ENCODE data around the gene TEDDM1.
"Not testable (repeated sequence)": the region's sequence is repeated elsewhere in the genome, so short reads cannot be mapped to it uniquely, and the experiment has no call there.

Gene TEDDM1, protein sequence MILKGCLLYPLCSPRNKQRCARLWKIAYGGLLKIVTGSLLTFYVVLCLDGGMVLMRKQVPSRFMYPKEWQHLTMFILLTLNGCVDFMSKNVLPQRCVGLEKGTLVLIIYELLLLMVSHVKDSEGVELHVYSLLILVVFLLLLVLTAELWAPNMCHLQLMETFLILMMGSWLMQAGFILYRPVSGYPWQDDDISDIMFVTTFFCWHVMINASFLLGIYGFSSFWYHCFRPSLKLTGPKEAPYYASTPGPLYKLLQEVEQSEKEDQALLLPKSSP

DNA sequence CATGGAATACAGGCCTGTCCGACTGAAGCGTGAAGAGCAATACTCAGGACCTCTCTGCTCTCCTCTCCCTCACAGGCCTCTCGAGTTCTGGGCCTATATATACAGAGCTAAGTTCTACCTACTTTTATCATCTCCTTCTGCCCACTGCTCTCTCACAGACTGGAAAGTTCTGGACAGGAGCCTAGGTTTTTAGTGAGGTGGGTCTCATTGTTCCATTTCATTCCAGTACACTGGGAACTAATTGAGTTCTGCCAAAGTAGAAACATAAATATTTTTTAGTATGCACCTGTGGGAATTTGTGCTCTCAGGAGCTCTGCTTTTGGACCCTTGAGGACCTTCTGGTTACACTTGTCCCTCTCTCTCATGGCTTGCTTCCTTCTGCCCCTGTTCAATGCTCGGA is at the start of gene TEDDM1:
Gene TEDDM1 (minus strand): TSS at position 101 of the 400 bp plus-strand sequence. CDS start 182 bp downstream, outside the sequence.
- H3K27ac ChIP-seq (ENCODE audit: low read length) = no peak within 1 kb of the TSS
- H3K9me3 ChIP-seq (ENCODE audit: insufficient read depth, low read length) = peaks cover 5% of the 10 kb centered on the region; the same call in 1 of the 2 replicates

DNA sequence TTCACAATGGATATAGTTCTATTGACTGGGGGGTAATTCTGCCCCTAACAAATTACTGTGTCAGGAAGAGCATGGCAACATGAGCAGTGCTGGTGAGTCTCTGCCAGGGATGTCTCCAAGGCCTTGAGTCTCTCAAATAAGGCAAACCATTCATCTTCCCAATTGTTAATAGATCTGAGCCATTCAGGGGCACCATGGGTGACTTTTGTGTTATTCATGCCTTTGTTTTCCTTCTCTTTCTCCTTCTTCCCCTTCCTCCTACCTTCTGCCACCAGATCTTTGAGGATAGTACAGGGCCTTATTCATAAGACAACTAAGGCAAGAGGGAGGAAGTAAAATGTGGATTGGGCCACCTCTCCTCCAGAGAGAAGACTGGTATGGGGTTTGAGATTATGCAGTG is 49.6 kb upstream of the TEDDM1 start, which contains the start of gene RGSL1:
Gene RGSL1 (plus strand): TSS at position 60 of the 400 bp plus-strand sequence. CDS start 20 bp downstream, at position 80.
- H3K4me1 ChIP-seq (ENCODE audit: low read length) = peaks cover 28% of the 10 kb centered on the region
- TF ChIP-seq, protein P1, sequence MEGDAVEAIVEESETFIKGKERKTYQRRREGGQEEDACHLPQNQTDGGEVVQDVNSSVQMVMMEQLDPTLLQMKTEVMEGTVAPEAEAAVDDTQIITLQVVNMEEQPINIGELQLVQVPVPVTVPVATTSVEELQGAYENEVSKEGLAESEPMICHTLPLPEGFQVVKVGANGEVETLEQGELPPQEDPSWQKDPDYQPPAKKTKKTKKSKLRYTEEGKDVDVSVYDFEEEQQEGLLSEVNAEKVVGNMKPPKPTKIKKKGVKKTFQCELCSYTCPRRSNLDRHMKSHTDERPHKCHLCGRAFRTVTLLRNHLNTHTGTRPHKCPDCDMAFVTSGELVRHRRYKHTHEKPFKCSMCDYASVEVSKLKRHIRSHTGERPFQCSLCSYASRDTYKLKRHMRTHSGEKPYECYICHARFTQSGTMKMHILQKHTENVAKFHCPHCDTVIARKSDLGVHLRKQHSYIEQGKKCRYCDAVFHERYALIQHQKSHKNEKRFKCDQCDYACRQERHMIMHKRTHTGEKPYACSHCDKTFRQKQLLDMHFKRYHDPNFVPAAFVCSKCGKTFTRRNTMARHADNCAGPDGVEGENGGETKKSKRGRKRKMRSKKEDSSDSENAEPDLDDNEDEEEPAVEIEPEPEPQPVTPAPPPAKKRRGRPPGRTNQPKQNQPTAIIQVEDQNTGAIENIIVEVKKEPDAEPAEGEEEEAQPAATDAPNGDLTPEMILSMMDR (IDR thresholded peaks at IDR 0.05; ENCODE audit: low read depth, low read length) = no peak
- TF ChIP-seq EZH2phosphoT487 (IDR thresholded peaks at IDR 0.05; ENCODE audit: low read depth) = no peak
- no peak within 1 kb of the TSS for H3K27ac ChIP-seq (ENCODE audit: low read length)
- H3K9ac ChIP-seq (ENCODE audit: low read length) = no peak within 1 kb of the TSS
- H3K27me3 ChIP-seq (ENCODE audit: low read depth, low read length) = peaks cover 6% of the 10 kb centered on the region; the same call in 1 of the 2 replicates
- no peak within 1 kb of the TSS for H2AFZ ChIP-seq (ENCODE audit: low read depth, low read length)
- no peaks in the 10 kb centered on the region for H3K36me3 ChIP-seq (replicated peaks; ENCODE audit: low read depth, low read length)
- no peaks in the 10 kb centered on the region for H3K9me3 ChIP-seq (ENCODE audit: insufficient read depth, low read length)
- no peaks in the 10 kb centered on the region for H4K20me1 ChIP-seq (ENCODE audit: insufficient read depth, low read length)
- H3K4me3 ChIP-seq (ENCODE audit: low read length) = no peak within 1 kb of the TSS
- no peak within 1 kb of the TSS for H3K4me2 ChIP-seq (ENCODE audit: low read length)
- no peaks in the 10 kb centered on the region for H3K79me2 ChIP-seq (ENCODE audit: low read length)

More for the DNA sequence above, at the start of gene TEDDM1:
- Histone ChIP-seq H3K79me2 (ENCODE audit: low read length) (no peaks in the 10 kb centered on the region), H2AFZ (ENCODE audit: low read depth, low read length) (no peak within 1 kb of the TSS), H3K4me1 (ENCODE audit: low read length) (peaks cover 28% of the 10 kb centered on the region), H3K36me3 (replicated peaks; ENCODE audit: low read depth, low read length) (no peaks in the 10 kb centered on the region), H3K27me3 (ENCODE audit: low read depth, low read length) (peaks cover 9% of the 10 kb centered on the region; the same call in 1 of the 2 replicates), H3K4me2 (ENCODE audit: low read length) (no peak within 1 kb of the TSS), H4K20me1 (ENCODE audit: insufficient read depth, low read length) (no peaks in the 10 kb centered on the region), H3K9ac (ENCODE audit: low read length) (no peak within 1 kb of the TSS), H3K4me3 (ENCODE audit: low read length) (no peak within 1 kb of the TSS)
- no peak for TF ChIP-seq EZH2phosphoT487 (IDR thresholded peaks at IDR 0.05; ENCODE audit: low read depth)
- TF ChIP-seq, protein P1 (IDR thresholded peaks at IDR 0.05; ENCODE audit: low read depth, low read length) = no peak

DNA sequence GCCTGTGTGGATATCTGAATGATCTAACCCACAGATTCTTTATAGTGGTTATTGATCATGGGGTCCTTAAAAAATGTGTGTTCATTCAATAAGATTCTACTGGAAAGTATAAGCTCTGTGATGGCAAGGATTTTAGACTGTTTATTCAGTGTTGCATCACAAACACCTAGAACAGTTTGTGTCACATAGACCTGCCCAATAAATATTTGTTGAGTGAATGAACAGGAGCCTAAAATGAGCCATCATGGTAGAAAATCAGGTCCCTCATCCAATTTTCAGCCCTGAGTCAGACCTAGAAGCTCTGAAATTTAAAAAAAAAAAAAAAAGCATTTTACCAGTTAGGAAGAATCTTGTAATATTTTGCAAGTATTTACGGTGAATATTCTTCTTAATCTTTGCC is 47.2 kb upstream of the TEDDM1 start:
- H3K9ac ChIP-seq (ENCODE audit: low read length) = no peak overlapping the region
- no peaks in the 10 kb centered on the region for H3K27me3 ChIP-seq (ENCODE audit: low read depth, low read length)
- no peaks in the 10 kb centered on the region for H3K79me2 ChIP-seq (ENCODE audit: low read length)
- H3K9me3 ChIP-seq (ENCODE audit: insufficient read depth, low read length) = no peaks in the 10 kb centered on the region
- H3K4me1 ChIP-seq (ENCODE audit: low read length) = peaks cover 42% of the 10 kb centered on the region
- TF ChIP-seq, protein P1 (IDR thresholded peaks at IDR 0.05; ENCODE audit: low read depth, low read length) = no peak
- no peak for TF ChIP-seq EZH2phosphoT487 (IDR thresholded peaks at IDR 0.05; ENCODE audit: low read depth)
- H4K20me1 ChIP-seq (ENCODE audit: insufficient read depth, low read length) = no peaks in the 10 kb centered on the region
- no peak overlapping the region for H3K27ac ChIP-seq (ENCODE audit: low read length)
- H2AFZ ChIP-seq (ENCODE audit: low read depth, low read length) = no peak overlapping the region
- H3K36me3 ChIP-seq (replicated peaks; ENCODE audit: low read depth, low read length) = no peaks in the 10 kb centered on the region
- no peak overlapping the region for H3K4me2 ChIP-seq (ENCODE audit: low read length)
- no peak overlapping the region for H3K4me3 ChIP-seq (ENCODE audit: low read length)

DNA sequence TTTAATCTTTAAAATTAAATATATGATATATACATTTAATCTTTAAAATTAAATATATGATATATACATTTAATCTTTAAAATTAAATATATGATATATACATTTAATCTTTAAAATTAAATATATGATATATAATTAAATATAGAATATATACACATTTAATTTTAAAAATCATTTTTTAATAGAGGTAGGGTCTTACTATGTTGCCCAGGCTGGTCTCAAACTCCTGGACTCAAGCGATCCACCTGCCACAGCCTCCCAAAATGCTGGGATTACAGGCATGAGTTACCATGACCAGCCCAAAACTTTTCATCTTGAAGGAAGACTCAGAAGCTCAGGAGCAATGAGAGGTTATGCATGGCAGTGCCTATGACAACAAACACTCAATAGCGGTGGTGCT is 46.7 kb upstream of the TEDDM1 start:
- not testable (repeated sequence) for H3K79me2 ChIP-seq (ENCODE audit: low read length); H3K4me3 ChIP-seq (ENCODE audit: low read length); H3K9ac ChIP-seq (ENCODE audit: low read length); H3K27me3 ChIP-seq (ENCODE audit: low read depth, low read length); H3K9me3 ChIP-seq (ENCODE audit: insufficient read depth, low read length); H3K27ac ChIP-seq (ENCODE audit: low read length); H3K36me3 ChIP-seq (replicated peaks; ENCODE audit: low read depth, low read length); H3K4me2 ChIP-seq (ENCODE audit: low read length); H2AFZ ChIP-seq (ENCODE audit: low read depth, low read length); H4K20me1 ChIP-seq (ENCODE audit: insufficient read depth, low read length)
- H3K4me1 ChIP-seq (ENCODE audit: low read length) = peaks cover 47% of the 10 kb centered on the region

Data from OCI-LY3 (cell line).